Panc1 (cell line): ENCODE measurements around the gene DUT. TPM values are rescaled to one million over a fixed set of nuclear protein-coding genes. Genes with fewer than 3 reads are reported as not detected.

Source experiments
- ATAC-seq: fragments of 200-7000 bp; cut with Tn5 transposase; 2 replicates; pipeline ENCODE4 v1.9.1; 2020; ENCODE audit warnings: mild to moderate bottlenecking, moderate library complexity
- BruUV-seq: library from RNA; stranded (reverse); fragments of 400-500 nt; replicated peaks from 2 replicates; lab custom pipeline; 2021; lab: Mats Ljungman, UMichigan
- CTCF ChIA-PET: fragments of 300-600 bp; sonication (Branson Sonifier 250); formaldehyde crosslinking; loops from one replicate; lab custom pipeline; 2022; ENCODE audit warnings: antibody characterized with exemption; lab: Charles Lee
- POLR2A ChIA-PET: fragments of 300-600 bp; sonication (Branson Sonifier 250); formaldehyde crosslinking; loops from one replicate; lab custom pipeline; 2022; ENCODE audit warnings: antibody characterized with exemption; lab: Charles Lee
- DNase-seq: peaks from one replicate; pipeline ENCODE4 v3.0.0-alpha.2; 2010; ENCODE audit warnings: low read depth, low spot score
- H3K27ac ChIP-seq: 2 replicates; pipeline ENCODE4 v1.5.1; 2011; ENCODE audit warnings: mild to moderate bottlenecking, low read length, inconsistent platforms
- H3K27me3 ChIP-seq: fragments of 200-500 bp; sonication (Bioruptor generic); 2 replicates; pipeline ENCODE4 v1.6.0; 2014; ENCODE audit warnings: low read length, inconsistent platforms; ENCODE audit not compliant: control insufficient read depth, insufficient read depth
- H3K36me3 ChIP-seq: fragments of 200-500 bp; sonication (Bioruptor generic); 2 replicates; pipeline ENCODE4 v1.5.1; 2014; ENCODE audit warnings: inconsistent platforms, mild to moderate bottlenecking, low read length, moderate library complexity; ENCODE audit not compliant: control insufficient read depth, insufficient read depth
- H3K4me1 ChIP-seq: 2 replicates; pipeline ENCODE4 v1.5.1; 2011; ENCODE audit warnings: inconsistent platforms, mild to moderate bottlenecking, low read length, moderate library complexity; ENCODE audit not compliant: control insufficient read depth, insufficient read depth
- H3K4me3 ChIP-seq, 2 experiments: 2 replicates each; pipeline ENCODE4 v1.5.1; 2011 to 2012; ENCODE audit warnings: low read depth in 2 of 2, low read length in 2 of 2, mild to moderate bottlenecking in 2 of 2, inconsistent platforms in 1 of 2, moderate library complexity in 1 of 2
- H3K9me3 ChIP-seq: fragments of 200-500 bp; sonication (Bioruptor generic); 2 replicates; pipeline ENCODE4 v1.5.1; 2014; ENCODE audit warnings: low read depth, mild to moderate bottlenecking, inconsistent platforms, low read length, moderate library complexity; ENCODE audit not compliant: control insufficient read depth, insufficient read depth
- CTCF ChIP-seq: fragments of 450-650 bp; IDR thresholded peaks from 2 replicates; pipeline ENCODE4 v1.5.1; 2017; ENCODE audit warnings: mild to moderate bottlenecking
- POLR2AphosphoS5 ChIP-seq: IDR thresholded peaks from 2 replicates; pipeline ENCODE4 v1.6.1; 2012; ENCODE audit warnings: mild to moderate bottlenecking, low read depth, low read length, moderate library complexity
- REST ChIP-seq, 2 experiments: IDR thresholded peaks; 2 replicates each; pipeline ENCODE4 v1.6.1; 2011 to 2012; ENCODE audit warnings: low read depth in 2 of 2, control low read depth in 1 of 2, low read length in 1 of 2, mild to moderate bottlenecking in 1 of 2, moderate library complexity in 1 of 2; ENCODE audit not compliant: insufficient read depth in 1 of 2
- SIN3A ChIP-seq: IDR thresholded peaks from 2 replicates; pipeline ENCODE4 v1.6.1; 2012; ENCODE audit warnings: low read depth, mild to moderate bottlenecking, low read length, moderate library complexity, borderline replicate concordance; ENCODE audit not compliant: insufficient read depth
- TCF7L2 ChIP-seq: IDR thresholded peaks from 2 replicates; pipeline ENCODE4 v1.6.1; 2011; ENCODE audit warnings: mild to moderate bottlenecking, low read depth, low read length, inconsistent platforms
- in situ Hi-C: cut with HindIII; loops from 2 replicates; pipeline ENCODE4 v1.10.0; 2016; ENCODE audit warnings: low sequenced_read_pairs, low pct_unique_long_range_greater_than_20kb
- intact Hi-C: fragments of 100-400 bp; cut with micrococcal nuclease; formaldehyde crosslinking; loops from one replicate; pipeline ENCODE4 v1.10.0; 2022; ENCODE audit not compliant: unreplicated experiment
- total RNA-seq: library from RNA; stranded (reverse); gene quantifications from one replicate; pipeline ENCODE4 v1.2.1, GENCODE V29; 2021; ENCODE audit not compliant: unreplicated experiment

DUT gene
- total RNA-seq, 1 experiment from 2014 or later = 220 TPM

- no peaks in the 10 kb centered on the region for H3K4me1 ChIP-seq
- in situ Hi-C loops = no loop called here
- DNase-seq (no peak), ATAC-seq (no peak)
- H3K4me3 ChIP-seq = no peak overlapping the region
- POLR2A ChIA-PET = no interaction called here
- TF ChIP-seq TCF7L2 (no peak), REST (IDR thresholded peaks at IDR 0.05; ENCODE audit: insufficient read depth in 1 of 2, low read depth in 2 of 2, low read length in 1 of 2) (no peak), SIN3A (no peak)
- H3K36me3 ChIP-seq = no peaks in the 10 kb centered on the region
- H3K27me3 ChIP-seq = no peaks in the 10 kb centered on the region
- no TSS peak for BruUV-seq
- H3K9me3 ChIP-seq = no peaks in the 10 kb centered on the region
- CTCF ChIA-PET = interaction anchor here (0.6 kb wide), 1 partner anchor 552 kb away, joined by 4 read pairs; no protein-coding TSS in a partner anchor
- no peak overlapping the region for H3K27ac ChIP-seq
- intact Hi-C loops = no loop called here
Measured at GRCh38 chr15:48304398-48304797, 26.8 kb upstream of the DUT start.

GRCh38 chr15:48306639-48307038 lies 24.6 kb upstream of the DUT start:
- Histone ChIP-seq H3K9me3 (no peaks in the 10 kb centered on the region), H3K27me3 (no peaks in the 10 kb centered on the region), H3K4me3 (no peak overlapping the region), H3K4me1 (no peaks in the 10 kb centered on the region), H3K27ac (no peak overlapping the region), H3K36me3 (no peaks in the 10 kb centered on the region)
- POLR2A ChIA-PET = no interaction called here
- TF ChIP-seq SIN3A = no peak
- TF ChIP-seq POLR2AphosphoS5 = no peak
- TF ChIP-seq CTCF = no peak
- TF ChIP-seq TCF7L2 = no peak
- no peak for TF ChIP-seq REST (IDR thresholded peaks at IDR 0.05; ENCODE audit: insufficient read depth in 1 of 2, low read depth in 2 of 2, low read length in 1 of 2)
- DNase-seq (no peak), ATAC-seq (no peak)
- intact Hi-C loops = no loop called here
- no TSS peak for BruUV-seq
- in situ Hi-C loops = no loop called here
- CTCF ChIA-PET = no interaction called here
